ENCODE data around the gene NDST3. TPM values are rescaled to one million over a fixed set of nuclear protein-coding genes. Genes with fewer than 3 reads are reported as not detected.

Gene NDST3
- total RNA-seq, 1 donor: not detected

DNA sequence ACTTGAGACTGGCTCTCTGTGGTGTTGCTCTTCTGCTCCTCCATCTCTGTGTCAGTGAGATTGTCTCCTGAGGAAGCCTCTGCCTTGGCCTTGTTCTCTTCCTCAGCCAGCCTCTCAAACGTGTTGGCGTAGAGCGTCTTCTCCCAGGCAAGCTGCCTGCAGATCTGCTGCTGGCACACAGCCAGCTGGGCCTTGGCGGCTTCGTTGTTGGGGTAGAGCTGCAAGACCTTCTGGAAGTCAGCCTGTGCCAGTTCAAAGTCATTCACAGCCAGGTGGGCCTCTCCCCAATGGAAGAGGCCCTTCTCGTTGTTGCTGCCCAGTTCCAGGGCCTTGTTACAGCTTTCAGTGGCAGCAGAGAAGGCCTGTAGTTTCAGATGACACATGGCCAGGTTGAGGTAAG lies 159.1 kb downstream of the NDST3 start:
- no peak for DNase-seq (ENCODE audit: low read depth)
- TF ChIP-seq, protein P1, sequence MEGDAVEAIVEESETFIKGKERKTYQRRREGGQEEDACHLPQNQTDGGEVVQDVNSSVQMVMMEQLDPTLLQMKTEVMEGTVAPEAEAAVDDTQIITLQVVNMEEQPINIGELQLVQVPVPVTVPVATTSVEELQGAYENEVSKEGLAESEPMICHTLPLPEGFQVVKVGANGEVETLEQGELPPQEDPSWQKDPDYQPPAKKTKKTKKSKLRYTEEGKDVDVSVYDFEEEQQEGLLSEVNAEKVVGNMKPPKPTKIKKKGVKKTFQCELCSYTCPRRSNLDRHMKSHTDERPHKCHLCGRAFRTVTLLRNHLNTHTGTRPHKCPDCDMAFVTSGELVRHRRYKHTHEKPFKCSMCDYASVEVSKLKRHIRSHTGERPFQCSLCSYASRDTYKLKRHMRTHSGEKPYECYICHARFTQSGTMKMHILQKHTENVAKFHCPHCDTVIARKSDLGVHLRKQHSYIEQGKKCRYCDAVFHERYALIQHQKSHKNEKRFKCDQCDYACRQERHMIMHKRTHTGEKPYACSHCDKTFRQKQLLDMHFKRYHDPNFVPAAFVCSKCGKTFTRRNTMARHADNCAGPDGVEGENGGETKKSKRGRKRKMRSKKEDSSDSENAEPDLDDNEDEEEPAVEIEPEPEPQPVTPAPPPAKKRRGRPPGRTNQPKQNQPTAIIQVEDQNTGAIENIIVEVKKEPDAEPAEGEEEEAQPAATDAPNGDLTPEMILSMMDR (IDR thresholded peaks at IDR 0.05; ENCODE audit: insufficient read depth, low read length): no peak
- no peak overlapping the region for H3K4me3 ChIP-seq (ENCODE audit: low read depth, low read length)

DNA sequence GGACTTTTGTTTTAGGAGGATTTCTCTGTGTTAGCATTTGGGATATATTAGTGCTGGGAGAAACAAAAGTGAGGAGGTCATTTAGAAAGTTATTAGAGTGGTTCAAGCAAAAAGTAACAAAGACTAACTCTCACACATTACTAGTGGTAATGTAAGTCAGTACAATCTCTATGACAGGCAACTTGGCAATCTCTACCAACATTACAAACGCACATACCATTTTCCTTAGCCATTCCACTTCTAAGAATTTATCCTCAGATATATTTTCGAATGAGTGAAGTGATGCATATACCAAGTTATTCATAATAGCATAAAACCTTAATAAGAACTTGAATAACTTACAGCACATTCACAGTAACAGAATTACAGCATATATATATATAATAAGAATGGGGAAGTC lies 172.3 kb downstream of the NDST3 start:
- TF ChIP-seq, protein P1 (IDR thresholded peaks at IDR 0.05; ENCODE audit: insufficient read depth, low read length): no peak
- no peak overlapping the region for H3K4me3 ChIP-seq (ENCODE audit: low read depth, low read length)
- DNase-seq (ENCODE audit: low read depth): peak; percentile 2

DNA sequence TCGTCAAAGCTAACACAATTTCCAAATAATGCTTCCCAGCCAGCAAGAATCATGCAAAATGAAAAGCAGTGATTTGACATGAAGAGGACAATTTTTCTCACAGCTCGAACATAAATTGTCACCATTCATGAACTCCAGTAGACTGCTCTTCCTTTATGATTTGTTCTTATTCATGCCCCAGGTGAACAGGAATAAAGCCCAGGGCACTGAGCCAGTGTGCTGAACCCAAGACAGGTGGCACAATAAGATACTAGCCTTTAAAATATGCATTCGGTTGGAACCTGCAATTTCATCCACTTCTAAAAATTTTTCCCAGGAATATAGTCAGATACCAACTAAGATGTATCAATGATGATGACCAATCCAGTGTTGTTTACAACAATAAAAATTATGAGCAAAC lies 178.8 kb downstream of the NDST3 start:
- DNase-seq (ENCODE audit: low read depth): no peak
- TF ChIP-seq, protein P1 (IDR thresholded peaks at IDR 0.05; ENCODE audit: insufficient read depth, low read length): no peak
- no peak overlapping the region for H3K4me3 ChIP-seq (ENCODE audit: low read depth, low read length)

DNA sequence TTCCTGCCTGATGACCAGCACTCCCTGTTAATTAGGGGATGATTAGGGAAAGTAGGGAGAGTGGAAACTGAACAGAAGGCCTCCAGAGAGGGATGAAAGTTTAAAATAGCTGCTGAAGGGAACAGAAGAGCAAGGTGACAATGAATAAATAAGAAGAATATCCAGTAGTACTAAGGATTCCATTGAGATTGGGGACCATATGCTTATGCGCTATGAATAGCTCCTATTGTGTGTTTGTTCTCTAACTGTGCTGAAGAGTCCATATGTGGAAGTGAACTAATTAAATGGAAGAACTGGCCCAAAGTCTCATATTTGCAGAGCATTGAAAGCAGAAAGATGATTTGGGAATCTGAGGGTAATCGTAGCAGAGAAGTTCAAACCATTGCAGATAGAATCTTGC lies 181.5 kb downstream of the NDST3 start:
- DNase-seq (ENCODE audit: low read depth): no peak
- no peak overlapping the region for H3K4me3 ChIP-seq (ENCODE audit: low read depth, low read length)
- TF ChIP-seq, protein P1 (IDR thresholded peaks at IDR 0.05; ENCODE audit: insufficient read depth, low read length): no peak

DNA sequence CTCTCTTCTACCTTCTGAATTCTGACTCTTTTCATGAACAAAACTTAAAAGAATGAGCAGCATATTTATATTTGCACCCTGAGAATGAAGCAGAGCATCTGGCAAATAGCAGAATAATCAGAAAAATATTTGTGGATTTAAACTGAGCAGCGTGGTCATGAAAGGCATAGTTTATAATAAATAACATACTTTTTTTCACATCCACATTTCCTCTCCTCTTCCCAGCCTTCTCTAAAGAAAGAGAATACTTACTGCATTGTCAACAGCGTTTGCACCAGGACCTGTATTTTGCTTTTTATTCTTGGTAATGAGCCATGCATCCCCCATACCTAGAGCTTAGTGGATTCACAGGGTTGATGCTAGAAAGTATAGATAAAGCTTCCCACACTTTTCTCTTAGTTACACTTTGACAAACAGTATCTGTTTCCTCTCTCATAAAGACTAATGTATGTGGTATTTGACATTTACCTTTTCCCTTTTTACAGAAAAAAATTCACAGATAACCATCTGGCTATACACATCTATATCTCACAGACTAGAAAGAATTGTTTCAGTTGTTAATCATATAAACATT lies 187.0 kb downstream of the NDST3 start:
- DNase-seq (ENCODE audit: low read depth): no peak
- TF ChIP-seq, protein P1 (IDR thresholded peaks at IDR 0.05; ENCODE audit: insufficient read depth, low read length): no peak
- H3K4me3 ChIP-seq (ENCODE audit: low read depth, low read length): no peak overlapping the region

DNA sequence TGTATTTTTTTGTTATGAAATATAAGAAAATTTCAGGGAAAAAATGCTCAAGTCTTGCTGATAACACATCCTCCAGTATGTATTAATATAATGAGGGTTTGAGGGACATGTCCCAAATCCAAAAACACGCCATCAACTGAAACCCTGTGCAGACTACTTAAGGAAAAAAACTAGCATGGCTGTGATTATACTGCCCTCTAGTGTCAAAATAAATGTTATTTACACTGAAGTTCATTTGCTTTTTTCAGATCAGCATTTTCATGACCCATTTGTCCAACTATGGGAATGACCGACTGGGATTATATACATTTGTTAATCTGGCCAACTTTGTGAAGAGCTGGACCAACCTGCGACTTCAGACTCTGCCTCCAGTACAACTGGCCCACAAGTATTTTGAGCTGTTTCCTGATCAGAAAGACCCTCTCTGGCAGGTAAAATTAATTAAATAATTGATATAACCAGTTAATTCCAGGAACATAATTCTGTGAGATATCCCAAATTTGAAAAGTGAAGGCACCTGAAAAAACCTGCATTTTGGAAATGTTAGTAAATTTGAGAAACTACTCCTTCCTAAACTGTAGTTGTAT lies 190.1 kb downstream of the NDST3 start:
- no peak overlapping the region for H3K4me3 ChIP-seq (ENCODE audit: low read depth, low read length)
- DNase-seq (ENCODE audit: low read depth): peak; percentile 84
- TF ChIP-seq, protein P1 (IDR thresholded peaks at IDR 0.05; ENCODE audit: insufficient read depth, low read length): peak; percentile 52

DNA sequence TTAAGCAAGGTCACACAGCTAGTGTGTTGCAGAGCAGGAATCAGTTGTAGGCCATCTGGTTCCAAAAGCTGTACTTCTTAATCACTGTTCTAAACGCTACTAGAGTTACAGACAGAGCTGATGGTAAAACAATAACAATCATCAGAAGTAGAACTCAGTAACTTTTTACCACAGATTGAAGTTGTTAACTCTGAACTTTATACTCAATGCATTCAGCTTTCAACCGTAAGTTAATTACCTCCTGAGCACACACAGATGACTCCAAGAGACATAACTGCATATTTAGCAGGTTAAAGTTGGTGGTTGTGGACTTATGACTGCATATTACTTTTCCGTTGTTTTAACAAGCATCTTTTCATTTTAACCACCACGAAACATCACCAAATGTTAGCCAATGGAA lies 191.2 kb downstream of the NDST3 start:
- no peak overlapping the region for H3K4me3 ChIP-seq (ENCODE audit: low read depth, low read length)
- no peak for DNase-seq (ENCODE audit: low read depth)
- TF ChIP-seq, protein P1 (IDR thresholded peaks at IDR 0.05; ENCODE audit: insufficient read depth, low read length): no peak
